Muscle layer of colon (tissue), 2 donors: ENCODE data around the gene ABCB11.

ENCODE experiments used
- H3K27ac ChIP-seq: one replicate; pipeline ENCODE4 v1.7.0; 2013; ENCODE audit warnings: low read depth, mild to moderate bottlenecking, low read length, moderate library complexity
- H3K27me3 ChIP-seq, 2 donors: one replicate each; pipeline ENCODE4 v1.7.0; 2013; ENCODE audit warnings: low read length in 2 of 2, mild to moderate bottlenecking in 2 of 2; ENCODE audit not compliant: insufficient read depth in 2 of 2, control insufficient read depth in 1 of 2
- H3K36me3 ChIP-seq: one replicate; pipeline ENCODE4 v1.7.0; 2013; ENCODE audit warnings: mild to moderate bottlenecking, low read length; ENCODE audit not compliant: insufficient read depth
- H3K4me1 ChIP-seq: one replicate; pipeline ENCODE4 v1.7.0; 2013; ENCODE audit warnings: mild to moderate bottlenecking, low read length; ENCODE audit not compliant: insufficient read depth
- H3K4me3 ChIP-seq, 2 donors: one replicate each; pipeline ENCODE4 v1.7.0; 2013; ENCODE audit warnings: low read length in 2 of 2, low read depth in 1 of 2, mild to moderate bottlenecking in 1 of 2, moderate library complexity in 1 of 2
- H3K9ac ChIP-seq: one replicate; pipeline ENCODE4 v1.7.0; 2013; ENCODE audit warnings: low read length
- H3K9me3 ChIP-seq: one replicate; pipeline ENCODE4 v1.7.0; 2013; ENCODE audit warnings: mild to moderate bottlenecking, low read length
- donor health status: abdominal sarcoma.
- donor health status: Adenocarcinoma of cecum.

Gene ABCB11

GRCh38 chr2:168915441-168916330, 115.4 kb downstream of the ABCB11 start:
- Histone ChIP-seq H3K9me3 (no peaks in the 10 kb centered on the region), H3K27me3 (no peaks in the 10 kb centered on the region), H3K27ac (no peak overlapping the region), H3K36me3 (no peaks in the 10 kb centered on the region), H3K4me1 (no peaks in the 10 kb centered on the region), H3K9ac (no peak overlapping the region), H3K4me3 (no peak overlapping the region)

- Histone ChIP-seq H3K27ac (no peak overlapping the region), H3K27me3 (no peaks in the 10 kb centered on the region), H3K4me3 (no peak overlapping the region), H3K9me3 (no peaks in the 10 kb centered on the region), H3K9ac (no peak overlapping the region), H3K4me1 (no peaks in the 10 kb centered on the region), H3K36me3 (no peaks in the 10 kb centered on the region)
Observed at GRCh38 chr2:168913495-168913894, 117.6 kb downstream of the ABCB11 start.

GRCh38 chr2:168912901-168913369, 118.2 kb downstream of the ABCB11 start:
- peak overlapping the region in 1 of 2 donors; percentile 37 for H3K4me3 ChIP-seq
- no peak overlapping the region for H3K27ac ChIP-seq
- H3K36me3 ChIP-seq, result no peaks in the 10 kb centered on the region
- no peaks in the 10 kb centered on the region for H3K4me1 ChIP-seq
- no peaks in the 10 kb centered on the region for H3K9me3 ChIP-seq
- no peak overlapping the region for H3K9ac ChIP-seq
- H3K27me3 ChIP-seq, result no peaks in the 10 kb centered on the region

- no peaks in the 10 kb centered on the region for H3K36me3 ChIP-seq
- H3K9me3 ChIP-seq, result no peaks in the 10 kb centered on the region
- no peak overlapping the region for H3K27ac ChIP-seq
- no peaks in the 10 kb centered on the region for H3K27me3 ChIP-seq
- H3K4me1 ChIP-seq, result no peaks in the 10 kb centered on the region
- peak overlapping the region in 1 of 2 donors; percentile 37 for H3K4me3 ChIP-seq
- no peak overlapping the region for H3K9ac ChIP-seq
Observed at GRCh38 chr2:168912466-168912865, 118.7 kb downstream of the ABCB11 start.

- H3K4me1 ChIP-seq, result no peaks in the 10 kb centered on the region
- H3K36me3 ChIP-seq, result no peaks in the 10 kb centered on the region
- H3K9me3 ChIP-seq, result no peaks in the 10 kb centered on the region
- H3K27ac ChIP-seq, result no peak overlapping the region
- no peak overlapping the region for H3K9ac ChIP-seq
- no peaks in the 10 kb centered on the region for H3K27me3 ChIP-seq
- no peak overlapping the region for H3K4me3 ChIP-seq
Observed at GRCh38 chr2:168910330-168910729, 120.8 kb downstream of the ABCB11 start.

- no peaks in the 10 kb centered on the region for H3K36me3 ChIP-seq
- no peak overlapping the region for H3K4me3 ChIP-seq
- H3K9ac ChIP-seq, result no peak overlapping the region
- H3K27me3 ChIP-seq, result no peaks in the 10 kb centered on the region
- H3K9me3 ChIP-seq, result no peaks in the 10 kb centered on the region
- H3K4me1 ChIP-seq, result no peaks in the 10 kb centered on the region
- H3K27ac ChIP-seq, result no peak overlapping the region
Observed at GRCh38 chr2:168907940-168908662, 123.0 kb downstream of the ABCB11 start.

GRCh38 chr2:168904358-168904757, 126.8 kb downstream of the ABCB11 start:
- no peak overlapping the region for H3K4me3 ChIP-seq

GRCh38 chr2:168903888-168904287, 127.2 kb downstream of the ABCB11 start:
- Histone ChIP-seq H3K36me3 (no peaks in the 10 kb centered on the region), H3K9ac (no peak overlapping the region), H3K27ac (no peak overlapping the region), H3K9me3 (no peaks in the 10 kb centered on the region), H3K27me3 (no peaks in the 10 kb centered on the region), H3K4me1 (no peaks in the 10 kb centered on the region), H3K4me3 (no peak overlapping the region)

More at GRCh38 chr2:168904358-168904757, 126.8 kb downstream of the ABCB11 start:
- Histone ChIP-seq H3K4me1 (no peaks in the 10 kb centered on the region), H3K9ac (no peak overlapping the region), H3K9me3 (no peaks in the 10 kb centered on the region), H3K27me3 (no peaks in the 10 kb centered on the region), H3K36me3 (no peaks in the 10 kb centered on the region), H3K27ac (no peak overlapping the region)

GRCh38 chr2:168901003-168901402, 130.1 kb downstream of the ABCB11 start, which contains the start of gene G6PC2:
Gene G6PC2, plus strand, starts transcription at chr2:168901291. Its CDS starts 41 bp downstream, at chr2:168901332.
- Histone ChIP-seq H3K36me3 (no peaks in the 10 kb centered on the region), H3K4me3 (no peak within 1 kb of the TSS), H3K27ac (no peak within 1 kb of the TSS)

GRCh38 chr2:168897449-168897848, 133.7 kb downstream of the ABCB11 start:
- no peaks in the 10 kb centered on the region for H3K9me3 ChIP-seq
- no peak overlapping the region for H3K27ac ChIP-seq
- no peaks in the 10 kb centered on the region for H3K4me1 ChIP-seq
- H3K36me3 ChIP-seq, result no peaks in the 10 kb centered on the region
- H3K27me3 ChIP-seq, result no peaks in the 10 kb centered on the region
- H3K9ac ChIP-seq, result no peak overlapping the region
- H3K4me3 ChIP-seq, result no peak overlapping the region

More at GRCh38 chr2:168901003-168901402, 130.1 kb downstream of the ABCB11 start, which contains the start of gene G6PC2:
- H3K27me3 ChIP-seq, result no peaks in the 10 kb centered on the region
- H3K9ac ChIP-seq, result no peak within 1 kb of the TSS
- no peaks in the 10 kb centered on the region for H3K9me3 ChIP-seq
- H3K4me1 ChIP-seq, result no peaks in the 10 kb centered on the region

GRCh38 chr2:168896783-168897182, 134.3 kb downstream of the ABCB11 start:
- H3K4me1 ChIP-seq, result no peaks in the 10 kb centered on the region

More at GRCh38 chr2:168896783-168897182, 134.3 kb downstream of the ABCB11 start:
- Histone ChIP-seq H3K9ac (no peak overlapping the region), H3K27me3 (no peaks in the 10 kb centered on the region), H3K27ac (no peak overlapping the region), H3K9me3 (no peaks in the 10 kb centered on the region), H3K36me3 (no peaks in the 10 kb centered on the region), H3K4me3 (no peak overlapping the region)
